ENCODE results near the gene LMF1.
"Not testable (repeated sequence)": the region's sequence is repeated elsewhere in the genome, so short reads cannot be mapped to it uniquely, and the experiment has no call there.

LMF1 gene

DNA sequence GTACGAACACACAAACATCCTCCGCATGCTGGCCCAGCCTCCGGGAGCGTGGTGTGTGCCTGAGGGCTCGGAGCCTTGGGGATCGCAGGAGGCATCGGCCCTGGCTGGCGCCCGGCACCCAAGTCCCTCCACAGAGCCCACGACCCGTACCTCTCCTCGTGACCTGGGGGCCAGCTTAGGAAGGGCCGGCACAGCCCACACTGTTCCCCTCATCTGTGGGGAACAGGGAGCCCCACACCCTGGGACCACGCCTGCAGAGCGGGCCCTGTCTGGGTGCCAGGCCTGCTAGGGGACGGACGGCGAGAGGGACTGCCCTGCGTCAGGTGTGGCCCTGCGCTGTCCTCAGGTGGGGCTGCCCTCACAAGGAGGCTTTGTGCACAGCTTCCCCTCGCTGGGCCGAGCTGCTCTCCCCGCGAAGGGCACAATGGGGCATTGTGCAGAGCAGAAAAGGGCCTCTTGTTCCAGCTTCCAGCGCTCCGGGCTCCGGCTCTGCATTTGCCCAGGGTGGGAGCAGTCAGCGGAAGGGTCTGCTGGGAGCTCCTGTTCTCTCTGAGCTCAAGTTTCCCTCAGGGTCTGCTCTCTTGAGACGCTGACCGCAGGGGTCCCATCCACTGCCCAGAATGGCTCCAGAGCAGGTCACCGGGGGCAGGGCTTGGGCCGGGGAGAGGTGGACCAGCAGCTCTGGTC lies 1.7 kb upstream of the LMF1 start:
- no peak for DNase-seq (ENCODE audit: low read depth in 2 of 3, low spot score in 1 of 3)

DNA sequence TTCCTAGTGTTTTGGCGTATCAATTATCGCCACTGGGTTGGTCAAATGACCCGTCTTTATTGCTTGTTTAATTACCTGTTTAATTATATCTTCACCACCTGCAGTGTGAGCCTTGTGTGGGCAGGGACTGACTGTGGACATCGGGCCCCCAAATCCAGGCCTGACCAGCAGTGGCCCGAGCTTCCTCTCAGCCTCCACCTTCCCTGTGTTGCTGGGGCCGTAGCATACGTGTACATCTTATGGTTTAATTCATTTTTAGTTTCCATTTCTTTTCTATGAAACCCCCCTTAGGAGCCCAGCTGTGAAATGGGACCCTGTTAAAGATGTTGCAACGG lies 1.2 kb upstream of the LMF1 start:
- DNase-seq (ENCODE audit: low read depth in 2 of 3, low spot score in 1 of 3): no peak

DNA sequence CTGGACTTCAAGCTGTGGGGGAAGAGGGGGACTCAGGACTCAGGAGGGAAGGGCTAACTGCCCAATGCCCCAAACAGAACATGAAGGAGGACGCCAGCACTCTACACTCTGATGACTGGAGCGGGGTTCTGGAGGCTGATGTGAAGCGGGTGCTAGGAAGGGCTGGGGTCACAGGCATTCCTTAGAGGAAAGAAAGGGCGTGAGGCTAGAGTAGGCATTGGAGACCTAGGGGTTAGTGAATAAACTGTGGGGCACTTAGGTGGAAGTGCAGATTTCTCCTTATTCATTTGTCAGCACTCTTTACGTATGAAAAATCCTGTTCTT lies 760 bp upstream of the LMF1 start:
- no peak for DNase-seq (ENCODE audit: low read depth in 2 of 3, low spot score in 1 of 3)

DNA sequence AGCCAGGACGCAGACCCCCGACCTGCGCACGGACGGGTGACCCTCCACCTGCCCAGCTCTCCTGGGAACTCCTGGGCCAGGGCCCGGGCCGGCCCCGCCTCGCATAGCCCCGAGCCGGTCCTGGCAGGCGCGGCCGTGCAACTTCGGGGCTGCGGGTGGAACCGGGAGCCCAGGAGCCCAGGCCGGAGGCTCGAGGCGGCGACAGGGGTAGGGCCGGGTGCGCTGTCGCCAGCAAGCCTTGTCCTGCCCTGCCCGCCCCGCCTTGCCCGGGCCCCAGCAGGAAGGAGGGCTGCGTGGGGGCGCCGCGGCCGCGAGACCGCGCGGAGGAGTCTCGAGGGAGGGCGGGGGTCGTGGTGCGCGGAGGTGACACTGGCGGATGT lies 408 bp downstream of the LMF1 start:
- DNase-seq (ENCODE audit: low read depth in 2 of 3, low spot score in 1 of 3): no peak

DNA sequence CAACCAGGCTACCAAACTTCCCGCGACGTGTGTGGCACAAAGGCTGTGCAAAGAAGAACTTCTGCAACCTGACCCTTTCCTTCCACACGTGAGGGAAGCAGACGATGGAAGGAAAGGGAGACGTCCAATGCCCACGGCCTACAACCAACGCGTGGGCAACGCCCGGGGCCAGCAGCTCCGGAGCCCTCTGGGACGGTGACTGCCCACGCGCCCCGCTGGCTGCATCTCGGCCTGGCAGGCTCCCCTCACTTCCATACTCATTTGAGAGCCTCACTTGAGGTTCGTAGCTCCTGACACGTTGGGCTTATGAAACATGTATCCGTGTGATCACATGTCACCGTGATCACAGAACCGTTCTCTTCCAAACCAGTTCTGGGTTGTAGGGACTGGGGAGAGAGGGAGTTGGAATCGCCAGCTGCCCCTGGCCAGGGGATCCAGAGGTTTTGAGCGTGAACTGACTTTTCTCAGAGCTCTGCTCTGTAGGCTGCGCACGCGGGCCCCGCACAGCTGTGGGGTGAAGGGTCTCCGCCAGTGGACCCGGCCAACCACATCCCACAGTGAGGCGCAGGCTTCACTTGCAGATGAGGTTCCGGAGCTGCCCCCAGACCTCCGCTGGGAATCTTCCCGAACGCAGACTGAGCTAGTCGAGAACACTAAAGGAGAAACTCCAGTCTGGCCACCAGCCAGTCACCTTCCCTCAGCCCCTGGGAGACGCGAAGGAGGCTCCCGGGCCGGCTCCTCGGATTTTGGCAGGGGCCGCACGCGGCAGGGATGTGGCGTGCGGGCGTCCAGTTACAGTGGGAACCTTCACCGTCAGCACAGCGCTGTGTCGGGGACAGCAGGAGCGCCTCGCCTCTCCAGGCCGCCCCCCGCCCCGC lies 1.0 kb downstream of the LMF1 start:
- no peak for DNase-seq (ENCODE audit: low read depth in 2 of 3, low spot score in 1 of 3)

DNA sequence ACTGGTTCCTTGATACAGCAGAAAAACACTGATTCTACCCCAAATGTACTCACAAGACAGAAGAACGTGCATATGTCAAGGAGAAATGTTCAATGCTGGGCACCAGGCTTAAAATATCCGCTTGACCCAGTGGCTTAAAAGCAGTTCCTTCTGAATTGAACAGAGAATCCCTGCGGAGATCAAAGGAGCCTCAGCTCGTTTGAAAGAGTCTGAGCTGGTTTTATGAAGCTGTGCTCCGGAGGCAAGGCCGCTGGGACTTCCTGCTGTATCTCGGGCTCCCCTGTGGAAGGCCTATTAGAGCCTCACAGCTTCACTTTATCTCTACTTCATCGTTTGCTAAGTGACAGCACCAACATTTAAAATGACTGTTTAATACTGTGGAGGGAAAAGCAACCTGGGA lies 2.2 kb downstream of the LMF1 start:
- DNase-seq (ENCODE audit: low read depth in 2 of 3, low spot score in 1 of 3): no peak

DNA sequence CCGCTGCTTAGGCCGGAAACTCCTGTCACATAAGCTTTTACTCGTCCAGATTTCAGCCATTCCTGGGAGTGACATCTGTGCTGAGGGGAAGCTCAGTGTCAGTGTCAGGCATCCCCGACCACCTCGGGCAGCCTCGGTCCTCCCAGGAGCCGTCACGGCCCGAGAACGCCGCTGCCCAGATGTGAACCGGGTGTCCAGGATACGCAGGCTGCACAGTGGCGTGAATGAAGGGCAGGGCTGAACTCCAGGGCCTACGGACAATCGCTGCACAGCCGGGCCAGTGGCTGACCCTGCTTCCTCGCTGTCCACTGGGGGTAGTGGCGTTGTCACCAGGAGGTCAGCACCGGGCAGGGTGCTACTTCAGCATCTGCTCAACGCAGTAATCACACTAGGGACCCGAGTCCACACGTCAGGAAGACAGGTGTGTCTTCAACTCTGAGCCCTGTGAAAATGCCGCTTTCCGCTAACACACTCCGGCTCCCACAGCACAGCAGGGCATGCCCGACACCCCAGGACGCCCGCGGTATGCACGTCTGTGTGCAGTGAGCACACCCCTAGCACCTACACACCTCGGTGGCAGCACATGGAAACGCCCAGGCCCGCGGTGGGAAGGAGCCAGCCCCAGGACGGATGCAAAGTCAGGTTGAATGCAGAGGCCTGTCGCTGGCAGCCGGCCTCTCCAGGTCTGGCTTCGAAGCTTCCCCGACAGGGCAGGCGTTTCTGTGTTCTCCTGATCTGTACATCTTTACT lies 3.1 kb downstream of the LMF1 start:
- no peak for DNase-seq (ENCODE audit: low read depth in 2 of 3, low spot score in 1 of 3)

DNA sequence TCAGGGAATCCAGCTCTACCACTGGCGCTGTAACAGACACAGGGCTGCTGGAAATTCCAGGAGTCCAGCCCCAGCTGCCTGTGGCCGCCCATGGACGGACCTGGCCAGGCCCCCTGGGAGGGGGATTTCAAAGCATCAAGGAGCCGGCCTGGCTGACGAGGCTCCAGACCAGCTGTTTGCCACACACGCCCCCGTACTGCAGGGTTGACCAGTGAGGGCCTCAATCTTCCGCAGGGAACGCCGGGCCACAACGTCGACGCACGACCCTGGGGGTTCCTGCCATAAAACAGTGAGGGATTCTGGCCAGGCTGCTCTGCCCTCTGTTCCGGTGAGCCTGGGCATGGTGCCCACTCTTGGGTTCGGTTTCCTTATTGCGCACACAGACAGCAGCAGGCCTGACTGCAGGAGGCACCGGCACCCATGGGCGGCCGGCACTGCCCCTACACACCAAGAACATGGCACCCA lies 3.7 kb downstream of the LMF1 start:
- no peak for DNase-seq (ENCODE audit: low read depth in 2 of 3, low spot score in 1 of 3)

DNA sequence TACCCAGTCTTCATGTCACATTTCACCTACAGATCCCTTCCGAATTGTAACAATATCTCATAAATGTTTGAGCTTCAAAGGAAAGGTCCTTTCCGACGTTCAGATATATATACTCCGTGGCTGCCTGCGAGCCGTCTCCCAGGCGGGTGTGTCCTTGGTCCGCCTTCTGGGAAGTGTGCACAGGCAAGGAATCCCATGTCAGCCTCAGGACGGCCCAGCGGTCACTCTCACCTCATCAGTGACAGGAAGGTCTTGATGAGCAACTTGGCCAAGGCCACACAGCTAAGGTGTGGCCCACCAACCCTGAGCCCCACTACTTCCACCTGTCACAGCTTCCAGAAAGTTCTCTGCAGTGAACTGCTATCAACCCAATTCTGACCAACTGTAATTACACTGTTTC lies 4.3 kb downstream of the LMF1 start:
- DNase-seq (ENCODE audit: low read depth in 2 of 3, low spot score in 1 of 3): no peak

DNA sequence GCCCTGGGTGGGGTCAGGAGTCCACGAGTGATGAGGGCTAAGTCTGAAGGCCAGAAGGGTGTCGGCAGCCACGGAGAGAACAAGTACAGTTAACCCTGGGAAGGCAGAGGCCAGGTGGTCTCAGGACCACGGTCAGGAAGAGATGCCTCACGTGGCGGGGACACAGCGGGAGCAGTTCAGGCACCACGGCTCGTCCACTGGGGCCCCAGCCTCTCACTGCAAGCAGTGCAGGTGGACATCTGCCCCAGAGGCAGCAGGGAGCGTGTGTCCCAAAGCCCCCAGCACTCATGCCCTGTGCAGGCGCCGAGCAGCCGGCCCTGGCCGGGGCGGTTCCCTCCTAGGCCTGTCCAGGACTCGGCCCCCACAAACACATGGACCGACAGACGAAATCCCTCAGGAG lies 4.7 kb downstream of the LMF1 start:
- DNase-seq (ENCODE audit: low read depth in 2 of 3, low spot score in 1 of 3): no peak

DNA sequence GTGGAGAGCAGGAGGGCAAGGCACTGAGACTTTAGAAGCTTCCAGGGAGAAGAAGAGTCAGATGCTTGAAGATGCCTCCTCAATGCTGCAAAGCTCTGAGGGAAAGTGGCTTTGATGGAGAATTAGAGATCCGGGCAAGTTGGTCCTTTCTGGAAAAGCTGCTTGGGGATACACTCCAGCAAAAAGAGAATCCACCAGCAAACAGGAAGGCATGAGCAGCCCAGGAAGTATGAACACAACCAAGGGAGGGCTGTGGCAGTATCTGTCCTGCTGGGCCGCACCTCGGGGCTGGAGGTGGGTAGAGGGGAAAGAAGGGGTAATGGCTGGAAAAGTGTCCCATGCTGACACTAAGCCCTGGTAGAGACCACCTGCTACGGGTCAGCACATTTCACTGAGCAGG lies 5.3 kb downstream of the LMF1 start:
- no peak for DNase-seq (ENCODE audit: low read depth in 2 of 3, low spot score in 1 of 3)

DNA sequence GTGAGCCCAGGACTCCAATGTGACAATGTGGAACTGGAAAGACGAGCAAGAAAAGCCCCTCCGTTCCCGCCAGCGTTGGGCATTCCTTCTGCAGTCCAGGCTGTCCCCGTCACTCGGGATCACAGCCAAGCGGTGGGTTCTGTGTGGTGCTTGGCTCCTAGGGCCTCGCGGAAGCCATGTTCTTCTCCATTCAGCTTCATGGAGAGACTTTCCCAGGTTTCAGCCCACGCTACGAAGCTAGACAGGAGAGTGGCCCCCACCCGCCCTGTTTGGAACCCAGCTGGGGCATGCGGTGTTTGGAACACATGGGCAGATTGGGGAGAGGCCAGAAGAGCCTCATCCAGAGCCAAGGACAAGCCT lies 5.8 kb downstream of the LMF1 start:
- no peak for DNase-seq (ENCODE audit: low read depth in 2 of 3, low spot score in 1 of 3)

DNA sequence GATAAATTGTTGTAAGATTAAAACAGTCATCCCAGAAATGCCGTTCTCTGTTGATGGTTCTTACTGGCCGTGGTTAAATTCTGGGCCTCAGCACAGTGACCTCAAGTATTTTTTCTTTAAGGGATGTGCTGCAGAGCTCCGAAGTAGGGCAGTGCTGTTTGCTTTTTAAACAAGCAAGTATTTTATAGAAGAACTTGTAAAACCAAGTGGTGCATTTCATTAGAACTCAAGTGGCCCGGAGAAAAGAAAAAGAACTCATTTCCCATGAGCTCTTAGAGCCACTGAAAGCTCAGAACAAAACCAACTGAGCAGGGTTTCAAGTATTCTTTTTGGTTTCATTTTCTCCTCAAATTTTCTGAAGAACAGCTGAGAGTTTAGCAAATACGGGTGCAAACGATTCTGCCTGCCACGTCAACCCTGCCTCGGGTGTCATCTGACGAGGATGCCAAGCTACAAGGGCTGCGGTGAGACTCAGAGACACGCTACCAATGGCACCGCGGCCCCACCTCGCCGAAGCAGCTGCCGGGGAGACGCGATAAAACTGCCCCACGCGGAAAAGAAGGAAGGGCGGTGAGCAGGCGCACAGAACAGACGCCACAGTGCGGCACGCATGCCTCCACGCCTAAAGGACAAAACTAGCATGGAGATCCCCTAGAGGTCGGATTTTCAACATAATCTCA lies 6.3 kb downstream of the LMF1 start:
- peak; percentile 54 to 65 (median 56) for DNase-seq (ENCODE audit: low read depth in 2 of 3, low spot score in 1 of 3)

DNA sequence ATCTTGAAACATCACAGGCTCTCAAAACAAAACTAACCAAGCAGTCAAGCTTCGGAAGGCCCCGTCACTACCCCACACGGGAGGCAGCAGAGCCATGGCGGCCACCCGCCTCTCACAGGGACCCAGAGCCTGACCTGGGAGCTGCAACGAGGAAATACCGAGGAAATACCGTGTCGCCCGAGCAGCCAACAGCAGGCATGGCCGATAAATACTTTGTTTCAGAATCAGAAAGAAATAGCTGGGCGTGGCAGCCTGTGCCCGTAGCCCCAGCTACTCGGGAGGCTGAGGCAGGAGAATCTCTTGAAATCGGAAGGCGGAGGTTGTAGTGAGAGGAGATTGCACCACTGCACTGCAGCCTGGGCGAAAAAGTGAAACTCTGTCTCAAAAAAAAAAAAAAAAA lies 6.9 kb downstream of the LMF1 start:
- no peak for DNase-seq (ENCODE audit: low read depth in 2 of 3, low spot score in 1 of 3)

DNA sequence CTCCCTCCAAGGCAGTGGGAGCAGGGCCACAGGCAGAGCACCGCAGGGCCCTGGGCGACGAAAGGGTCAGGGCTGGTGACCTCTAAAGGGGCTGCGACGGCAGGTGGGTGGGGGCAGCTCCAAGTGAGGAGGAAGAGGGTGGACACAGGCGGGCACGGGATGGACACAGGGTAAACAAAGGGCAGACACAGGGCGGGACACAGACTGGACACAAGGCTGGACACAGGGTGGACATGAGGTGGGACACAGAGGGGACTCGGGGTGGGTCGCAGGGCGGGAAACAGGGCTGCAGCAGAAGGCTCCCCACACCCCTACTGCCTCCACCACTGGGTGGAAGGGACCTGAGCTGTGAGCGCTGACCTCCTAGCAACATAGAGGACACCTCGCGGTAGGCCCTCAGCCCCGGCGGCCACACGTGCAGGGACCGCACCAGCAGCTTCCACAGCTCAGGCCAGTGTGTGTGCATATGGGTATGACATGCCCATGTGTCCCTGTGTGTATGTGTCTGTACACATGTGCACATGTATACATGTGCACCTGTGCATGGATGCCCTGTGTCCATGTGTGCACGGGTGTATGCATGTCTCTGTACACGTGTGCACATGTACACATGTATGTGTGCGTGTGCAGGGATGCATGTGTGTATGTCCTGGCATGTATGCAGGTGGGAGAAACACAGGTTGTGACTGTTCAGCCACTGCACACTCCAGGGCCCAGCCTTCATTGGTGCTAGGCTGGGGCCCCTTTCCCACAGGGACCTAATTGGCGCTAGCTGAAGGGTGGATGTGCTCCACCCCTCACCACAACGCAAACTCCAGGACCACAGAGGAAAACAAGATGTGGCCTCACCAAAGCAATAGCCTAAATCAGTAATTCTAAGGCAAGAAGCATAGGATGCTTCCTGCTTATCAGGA lies 7.6 kb downstream of the LMF1 start:
- no peak for DNase-seq (ENCODE audit: low read depth in 2 of 3, low spot score in 1 of 3)

DNA sequence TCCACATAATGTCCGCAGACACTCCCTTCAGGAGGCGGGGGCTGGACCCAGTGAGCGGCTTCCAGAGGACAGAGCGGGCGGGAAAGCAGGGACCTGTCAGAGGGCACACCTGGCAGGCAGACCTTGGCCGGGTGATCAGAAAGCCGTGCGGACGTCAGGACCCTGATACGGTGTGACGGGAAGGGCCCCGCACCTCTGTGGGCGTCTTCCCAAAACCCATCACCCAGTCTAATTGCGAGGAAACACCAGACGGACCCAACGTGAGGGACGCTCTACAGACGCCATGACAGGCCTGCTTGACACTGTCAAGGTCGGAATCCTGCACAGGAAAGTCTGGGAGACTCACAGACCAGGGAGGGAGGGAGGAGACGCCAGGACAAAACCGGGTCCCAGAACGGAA lies 8.4 kb downstream of the LMF1 start:
- no peak for DNase-seq (ENCODE audit: low read depth in 2 of 3, low spot score in 1 of 3)

DNA sequence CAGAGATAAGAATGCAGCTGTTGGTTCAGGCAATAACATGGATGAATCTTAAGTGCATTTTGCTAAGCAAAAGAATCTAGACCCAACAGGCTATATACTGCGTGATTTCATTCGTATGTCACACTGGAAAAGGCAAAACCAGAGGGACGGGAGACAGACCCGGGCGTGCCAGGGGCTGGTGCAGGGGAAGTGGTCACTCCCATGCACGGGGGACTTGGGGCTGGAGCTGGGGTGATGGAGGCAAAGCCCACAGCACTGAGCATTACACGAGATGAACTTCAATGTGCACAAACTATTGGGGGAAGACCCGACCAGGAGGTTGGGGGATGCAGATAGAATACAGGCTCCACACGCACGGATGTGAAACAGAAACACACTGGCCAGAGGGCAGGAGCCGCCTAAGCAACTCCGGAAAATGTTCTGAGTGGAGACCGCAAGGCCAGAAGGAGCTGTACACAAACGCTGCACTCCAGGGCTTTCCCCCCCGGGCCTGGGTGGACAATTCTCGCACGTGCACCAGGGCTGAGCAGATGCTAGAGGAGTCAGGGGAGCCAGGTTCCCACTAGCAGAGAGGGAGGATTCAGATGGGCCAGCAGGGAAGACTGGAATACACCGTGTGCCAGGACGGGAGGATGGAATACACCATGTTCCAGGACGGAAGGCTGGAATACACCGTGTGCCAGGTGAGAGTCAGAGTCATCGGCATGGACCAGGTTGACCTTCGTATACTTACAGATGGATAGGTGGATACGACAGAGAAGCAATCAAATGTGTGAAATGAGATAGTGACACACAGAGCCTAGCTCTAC lies 11.3 kb downstream of the LMF1 start:
- DNase-seq (ENCODE audit: low read depth in 2 of 3, low spot score in 1 of 3): no peak

DNA sequence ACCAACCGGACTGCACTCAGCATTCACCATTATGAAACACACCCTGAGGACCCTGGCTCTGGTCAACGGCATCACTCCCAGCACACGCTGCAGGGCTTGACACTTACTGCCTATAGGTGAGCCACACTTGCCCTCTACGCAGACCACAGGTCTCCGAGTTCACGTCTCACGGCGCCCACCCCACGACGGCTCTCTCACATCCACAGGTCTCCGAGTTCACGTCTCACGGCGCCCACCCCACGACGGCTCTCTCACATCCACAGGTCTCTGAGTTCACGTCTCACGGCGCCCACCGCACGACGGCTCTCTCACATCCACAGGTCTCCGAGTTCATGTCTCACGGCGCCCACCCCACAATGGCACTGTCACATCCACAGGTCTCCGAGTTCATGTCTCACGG lies 15.0 kb downstream of the LMF1 start:
- not testable (repeated sequence) for DNase-seq (ENCODE audit: low read depth in 2 of 3, low spot score in 1 of 3)

DNA sequence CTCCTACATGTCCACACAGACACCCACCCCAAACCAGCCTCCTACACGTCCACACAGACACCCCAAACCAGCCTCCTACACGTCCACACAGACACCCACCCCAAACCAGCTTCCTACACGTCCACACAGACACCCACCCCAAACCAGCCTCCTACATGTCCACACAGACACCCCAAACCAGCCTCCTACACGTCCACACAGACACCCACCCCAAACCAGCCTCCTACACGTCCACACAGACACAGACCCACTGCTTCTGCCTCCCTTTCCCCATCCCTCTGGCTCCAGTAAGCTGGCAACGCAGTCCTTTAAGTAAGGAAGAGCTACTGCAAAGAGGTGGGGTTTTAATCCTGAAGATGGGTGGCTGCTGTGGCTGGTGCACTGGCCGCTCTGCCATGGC lies 17.0 kb downstream of the LMF1 start:
- DNase-seq (ENCODE audit: low read depth in 2 of 3, low spot score in 1 of 3): not testable (repeated sequence)

DNA sequence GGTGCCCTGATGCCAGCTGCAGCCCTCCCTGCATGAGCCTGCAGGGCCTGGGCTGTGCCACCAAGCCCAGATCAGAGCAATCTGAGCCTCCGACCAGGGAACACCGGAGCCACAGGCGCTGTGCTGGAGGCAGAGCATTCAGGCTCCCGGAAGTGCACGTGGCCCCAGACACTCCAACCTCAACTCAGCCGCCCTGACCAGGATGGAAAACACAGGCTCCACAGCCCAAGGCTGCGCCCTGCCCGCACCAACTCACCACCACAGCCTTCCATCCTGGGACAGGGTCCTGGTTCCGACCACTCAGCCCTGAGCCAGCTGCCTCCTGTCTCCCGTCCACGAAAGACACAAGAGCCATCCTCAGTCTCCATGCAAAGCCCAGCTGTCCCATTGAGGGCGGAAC lies 18.5 kb downstream of the LMF1 start:
- no peak for DNase-seq (ENCODE audit: low read depth in 2 of 3, low spot score in 1 of 3)
